HG02852 (cell line): ENCODE measurements around the gene CPEB3.
"Not testable (repeated sequence)": the region's sequence is repeated elsewhere in the genome, so short reads cannot be mapped to it uniquely, and the experiment has no call there.

Source experiments
- ATAC-seq: cut with Tn5 transposase; IDR thresholded peaks from one replicate; pipeline ENCODE4 v1.9.1; 2021; ENCODE audit warnings: mild to moderate bottlenecking, moderate library complexity; ENCODE audit not compliant: unreplicated experiment

Gene CPEB3

DNA sequence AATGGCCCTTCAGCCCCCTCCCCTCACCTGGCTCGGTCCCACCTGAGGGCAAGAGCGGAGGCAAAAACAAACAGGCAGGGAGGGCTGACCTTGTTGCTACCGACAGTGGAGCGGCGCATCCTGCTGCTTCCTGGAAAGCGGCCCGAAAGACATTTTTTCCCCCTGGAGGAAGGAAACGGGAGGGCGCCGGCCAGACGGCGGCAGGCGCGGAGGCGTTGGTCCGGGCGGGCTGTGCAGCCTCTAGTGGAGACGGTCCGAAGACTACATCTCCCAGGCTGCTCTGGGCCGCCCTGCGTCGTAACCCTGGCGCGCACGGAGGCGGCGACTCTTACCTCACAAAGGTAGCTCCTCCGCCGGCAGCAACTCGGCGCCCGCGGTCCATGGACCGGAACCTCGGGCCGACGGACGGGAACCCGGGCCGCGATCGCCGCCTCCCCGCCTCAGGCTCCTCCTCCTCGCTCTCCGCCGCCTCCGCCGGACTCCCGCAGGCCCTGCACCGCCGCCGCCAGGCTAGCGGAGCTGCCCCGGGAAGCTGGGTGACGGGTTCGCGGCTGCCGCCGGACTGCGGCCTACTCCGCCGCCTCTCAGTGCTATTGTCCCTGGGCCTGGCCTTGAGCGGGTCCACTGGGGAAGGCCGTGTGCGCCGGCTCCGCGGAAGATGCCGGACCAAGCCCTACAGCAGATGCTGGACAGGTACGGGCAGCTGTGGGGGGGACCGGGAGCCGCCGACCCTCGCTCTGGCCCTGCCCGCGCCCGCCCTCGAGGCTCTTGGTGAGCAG lies at the start of gene CPEB3, which contains the start of gene MARCHF5:
Gene CPEB3, minus strand, starts transcription at position 242 of the 779 bp plus-strand sequence. CDS start 50,728 bp downstream, outside the sequence.
Gene MARCHF5, plus strand, starts transcription at position 331 of the 779 bp plus-strand sequence. Its CDS starts 328 bp downstream, at position 659.
- peak; percentile 98 for ATAC-seq

DNA sequence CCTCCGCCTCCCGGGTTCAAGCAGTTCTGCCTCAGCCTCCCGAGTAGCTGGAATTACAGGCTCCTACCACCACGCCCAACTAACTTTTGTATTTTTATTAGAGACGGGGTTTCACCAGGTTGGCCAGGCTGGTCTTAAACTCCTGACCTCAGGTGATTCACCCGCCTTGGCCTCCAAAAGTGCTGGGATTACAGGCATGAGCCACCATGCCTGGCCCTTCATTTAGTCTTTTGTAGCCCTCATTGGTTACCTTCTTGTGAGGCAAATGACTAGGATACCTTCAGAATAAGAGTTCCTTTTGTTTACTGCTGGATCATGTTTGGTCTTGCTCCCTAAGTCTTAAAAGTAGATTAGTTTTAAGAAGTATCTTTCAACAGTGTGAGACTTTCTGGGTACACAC lies 39.0 kb upstream of the CPEB3 start:
- not testable (repeated sequence) for ATAC-seq

DNA sequence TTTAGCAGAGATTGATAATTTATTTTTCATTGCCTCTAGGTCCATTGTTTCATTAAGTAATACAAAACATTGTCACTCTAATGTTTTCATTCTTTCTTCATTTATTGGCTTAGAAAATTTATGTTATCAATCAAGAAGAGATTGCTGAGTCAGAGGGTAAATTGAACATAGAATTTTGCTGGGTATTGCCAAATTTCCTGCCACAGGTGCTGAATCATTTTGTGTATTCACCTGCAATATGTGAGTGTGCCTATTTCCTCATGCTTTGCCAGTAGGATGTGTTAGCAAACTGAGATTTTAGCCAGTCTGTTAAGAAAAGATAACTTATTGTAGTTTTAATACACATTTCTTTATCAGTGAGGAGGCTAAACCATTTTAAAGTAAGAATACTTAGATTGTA lies 38.1 kb upstream of the CPEB3 start:
- ATAC-seq: no peak

DNA sequence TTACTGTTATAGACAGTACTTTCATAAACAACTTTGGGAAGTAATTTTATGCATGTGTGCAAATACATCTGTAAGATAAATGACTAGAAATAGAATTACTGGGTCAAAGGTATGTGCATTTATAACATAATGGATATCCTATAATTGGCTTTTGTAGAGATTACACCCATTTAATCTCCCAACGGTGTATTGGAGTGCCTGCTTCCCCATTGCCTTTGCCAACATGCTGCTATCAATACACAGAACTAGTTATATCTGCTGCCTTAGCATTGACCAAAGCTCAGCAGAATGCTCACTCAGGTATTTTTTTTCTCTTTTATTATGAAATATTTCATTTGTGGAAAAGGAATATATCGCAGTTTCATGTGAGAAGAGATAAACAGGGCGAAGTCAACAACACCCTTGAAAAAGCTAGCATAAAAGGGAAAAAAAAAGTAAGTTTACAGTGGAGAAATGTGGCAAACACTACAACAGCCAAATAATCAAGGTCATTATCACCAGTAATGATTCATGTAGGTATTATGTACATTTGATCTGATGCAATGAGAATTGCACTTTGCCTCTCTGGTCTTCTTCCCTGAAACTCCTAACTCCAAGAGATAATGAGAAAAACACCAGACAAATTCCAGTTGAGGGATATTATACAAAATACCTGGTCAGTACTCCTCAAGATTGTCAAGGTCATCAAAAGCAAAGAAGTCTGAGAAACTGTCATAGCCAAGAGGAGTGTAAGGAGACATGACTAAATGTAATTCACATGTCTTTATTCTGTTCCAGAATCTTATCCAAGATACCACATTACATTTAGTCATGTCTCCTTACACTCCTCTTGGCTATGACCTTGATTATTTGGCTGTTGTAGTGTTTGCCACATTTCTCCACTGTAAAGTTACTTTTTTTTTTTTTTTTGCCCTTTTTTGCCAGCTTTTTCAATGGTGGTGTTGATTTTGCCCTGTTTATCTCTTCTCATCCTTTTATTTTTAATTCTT lies 36.9 kb upstream of the CPEB3 start:
- ATAC-seq: no peak

DNA sequence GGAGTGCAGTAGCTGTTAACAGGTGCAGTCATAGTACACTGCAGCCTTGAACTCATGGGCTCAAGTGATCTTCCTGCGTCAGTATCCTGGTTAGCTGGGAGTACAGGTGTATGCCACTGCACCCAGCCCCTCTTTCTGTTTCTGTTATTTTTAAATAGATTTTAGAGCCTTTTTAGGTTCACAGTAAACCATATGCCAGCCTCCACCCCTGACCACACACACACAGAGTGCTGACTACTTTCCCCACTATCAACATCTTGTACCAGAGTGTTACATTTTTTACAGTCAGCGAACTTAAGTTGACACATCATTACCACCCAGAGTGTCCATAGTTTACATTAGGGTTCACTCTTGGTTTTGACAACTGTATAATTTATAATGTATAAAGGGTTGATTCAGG lies 32.2 kb upstream of the CPEB3 start:
- no peak for ATAC-seq

DNA sequence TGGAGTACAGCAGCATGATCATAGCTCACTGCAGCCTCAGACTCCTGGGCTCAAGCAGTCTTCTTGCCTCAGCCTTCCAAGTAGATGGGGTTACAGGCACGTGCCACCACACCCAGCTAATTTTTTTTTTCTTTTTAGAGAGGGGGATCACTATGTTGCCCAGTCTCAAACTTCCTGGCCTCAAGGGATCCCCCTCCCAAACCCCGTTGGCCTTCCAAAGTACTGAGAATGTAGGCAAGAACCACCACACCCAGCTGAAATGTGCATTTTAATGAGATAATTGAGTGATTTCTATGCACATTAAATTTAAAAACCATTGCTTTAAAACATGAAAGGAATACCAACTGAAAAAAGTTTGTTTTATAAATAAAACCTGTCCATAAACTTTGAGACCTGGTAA lies 25.7 kb upstream of the CPEB3 start:
- no peak for ATAC-seq

DNA sequence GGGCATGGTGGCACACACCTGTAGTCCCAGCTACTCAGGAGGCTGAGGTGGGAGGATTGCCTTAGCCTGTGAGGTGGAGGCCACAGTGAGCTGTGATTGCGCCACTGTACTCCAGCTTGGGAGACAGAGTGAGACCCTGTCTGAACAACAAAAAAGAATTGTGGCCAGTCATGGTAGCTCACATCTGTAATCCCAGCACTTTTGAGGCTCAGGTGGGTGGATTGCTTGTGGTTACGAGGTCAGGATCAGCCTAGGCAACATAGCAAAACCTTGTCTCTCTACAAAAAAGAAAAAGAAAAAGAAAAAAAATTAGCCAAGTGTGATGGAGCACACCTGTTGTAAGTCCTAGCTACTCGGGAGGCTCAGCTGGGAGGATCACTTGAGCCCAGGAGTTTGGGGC lies 22.9 kb upstream of the CPEB3 start:
- ATAC-seq: no peak

DNA sequence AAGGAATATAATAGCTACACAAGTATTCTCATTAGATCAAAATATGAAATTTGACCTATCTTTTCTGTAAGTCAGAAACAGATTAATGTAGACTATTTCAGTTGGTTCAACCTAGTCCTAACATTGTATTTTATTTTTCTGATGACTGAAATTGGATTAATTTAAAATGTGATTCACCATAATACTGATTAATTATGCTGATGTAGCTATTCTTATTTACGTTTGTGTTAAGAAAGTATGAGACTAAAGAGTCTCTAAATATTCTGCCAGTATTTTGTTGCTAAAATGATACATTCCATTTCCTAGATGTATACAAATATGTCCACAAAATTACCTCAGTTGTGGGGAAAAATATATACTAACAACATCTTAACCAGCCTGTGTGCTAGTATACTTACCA lies 18.4 kb upstream of the CPEB3 start:
- ATAC-seq: no peak

DNA sequence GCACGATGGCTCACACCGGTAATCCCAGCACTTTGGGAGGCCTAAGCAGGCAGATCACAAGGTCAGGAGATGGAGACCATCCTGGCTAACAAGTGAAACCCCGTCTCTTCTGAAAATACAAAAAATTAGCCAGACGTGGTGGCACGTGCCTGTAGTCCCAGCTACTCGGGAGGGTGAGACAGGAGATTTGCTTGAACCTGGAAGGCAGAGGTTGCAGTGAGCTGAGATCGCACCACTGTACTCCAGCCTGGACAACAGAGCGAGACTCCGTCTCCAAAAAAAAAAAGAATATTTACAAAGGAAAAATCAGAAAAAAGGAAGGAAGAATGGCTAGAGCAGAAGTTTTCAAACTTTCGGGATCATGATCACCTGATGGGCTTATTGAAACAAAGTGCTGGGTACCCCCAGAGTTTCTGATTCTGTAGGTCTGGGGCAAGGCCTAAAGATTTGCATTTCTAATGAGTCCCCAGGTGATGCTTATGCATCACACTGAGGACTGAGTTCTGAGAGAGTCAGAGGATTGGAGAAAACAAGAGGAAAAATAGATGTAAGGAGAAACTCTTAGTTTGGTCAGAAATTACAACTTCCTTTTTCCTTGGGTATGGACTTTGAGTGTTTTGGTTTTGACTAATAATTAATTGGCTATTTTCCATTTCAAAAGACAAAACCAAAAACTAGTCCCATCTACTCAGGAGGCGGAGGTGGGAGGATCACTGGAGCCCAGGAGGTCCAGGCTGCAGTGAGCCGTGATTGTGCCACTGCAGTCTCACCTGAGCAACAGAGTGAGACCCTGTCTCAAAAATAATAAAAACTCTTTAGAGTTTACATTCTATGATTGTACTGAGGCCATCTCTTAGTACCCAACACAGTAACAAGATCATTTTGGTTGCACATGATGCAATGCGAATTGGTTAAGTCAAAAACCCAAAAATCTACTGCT lies 14.5 kb upstream of the CPEB3 start:
- no peak for ATAC-seq

DNA sequence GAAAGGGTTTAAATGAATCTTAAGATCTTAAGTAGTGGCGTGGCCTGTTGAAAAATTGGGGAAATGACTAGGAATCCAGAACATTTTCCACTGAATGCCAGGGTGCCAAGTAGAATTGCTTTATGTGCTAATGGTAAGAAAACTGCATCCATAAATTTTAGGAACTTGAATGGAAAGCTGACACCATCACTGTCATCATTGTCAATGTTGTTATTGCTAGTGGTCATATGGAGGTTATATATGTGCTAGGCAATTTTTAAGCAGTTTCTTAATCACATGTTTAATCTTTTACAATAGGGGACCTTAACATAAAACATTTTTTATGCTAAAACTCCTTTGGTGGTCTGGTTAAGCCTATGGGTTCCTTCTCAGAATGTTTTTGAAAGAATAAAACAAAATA lies 13.2 kb upstream of the CPEB3 start:
- ATAC-seq: no peak

DNA sequence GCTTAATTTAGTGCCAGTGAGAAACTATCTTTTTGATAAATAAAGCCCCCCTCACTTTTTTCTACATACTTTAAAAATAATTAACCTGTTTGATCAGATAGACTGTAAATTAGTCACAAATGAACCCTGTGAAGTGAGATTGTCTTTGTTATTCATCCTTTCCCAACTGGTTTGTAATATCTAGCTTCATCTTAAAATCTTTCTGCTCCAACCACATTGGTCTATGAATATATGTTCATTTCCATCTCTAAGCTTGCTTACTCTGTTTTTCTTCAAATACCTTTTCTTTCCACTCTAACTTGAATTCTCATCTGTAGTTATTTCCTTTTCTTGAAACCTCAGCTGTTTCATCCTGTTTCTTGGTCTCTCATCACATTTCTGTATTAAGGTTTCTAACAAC lies 12.2 kb upstream of the CPEB3 start:
- ATAC-seq: no peak

DNA sequence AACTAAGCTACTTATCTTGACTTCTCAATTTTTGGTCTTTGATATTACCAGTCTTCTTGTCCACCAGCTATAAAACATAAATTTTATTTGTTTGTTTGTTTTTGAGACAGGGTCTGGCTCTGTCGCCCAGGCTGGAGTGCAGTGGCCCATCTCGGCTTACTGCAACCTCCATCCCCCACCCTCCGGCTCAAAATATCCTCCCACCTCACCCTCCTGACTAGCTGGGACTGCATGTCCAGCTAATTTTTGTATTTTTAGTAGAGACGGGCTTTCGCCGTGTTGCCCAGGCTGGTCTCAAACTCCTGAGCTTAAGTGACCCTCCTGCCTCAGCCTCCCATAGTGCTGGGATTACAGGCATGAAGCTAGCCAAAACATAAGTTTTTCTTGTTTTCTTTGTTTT lies 7.6 kb upstream of the CPEB3 start:
- no peak for ATAC-seq

DNA sequence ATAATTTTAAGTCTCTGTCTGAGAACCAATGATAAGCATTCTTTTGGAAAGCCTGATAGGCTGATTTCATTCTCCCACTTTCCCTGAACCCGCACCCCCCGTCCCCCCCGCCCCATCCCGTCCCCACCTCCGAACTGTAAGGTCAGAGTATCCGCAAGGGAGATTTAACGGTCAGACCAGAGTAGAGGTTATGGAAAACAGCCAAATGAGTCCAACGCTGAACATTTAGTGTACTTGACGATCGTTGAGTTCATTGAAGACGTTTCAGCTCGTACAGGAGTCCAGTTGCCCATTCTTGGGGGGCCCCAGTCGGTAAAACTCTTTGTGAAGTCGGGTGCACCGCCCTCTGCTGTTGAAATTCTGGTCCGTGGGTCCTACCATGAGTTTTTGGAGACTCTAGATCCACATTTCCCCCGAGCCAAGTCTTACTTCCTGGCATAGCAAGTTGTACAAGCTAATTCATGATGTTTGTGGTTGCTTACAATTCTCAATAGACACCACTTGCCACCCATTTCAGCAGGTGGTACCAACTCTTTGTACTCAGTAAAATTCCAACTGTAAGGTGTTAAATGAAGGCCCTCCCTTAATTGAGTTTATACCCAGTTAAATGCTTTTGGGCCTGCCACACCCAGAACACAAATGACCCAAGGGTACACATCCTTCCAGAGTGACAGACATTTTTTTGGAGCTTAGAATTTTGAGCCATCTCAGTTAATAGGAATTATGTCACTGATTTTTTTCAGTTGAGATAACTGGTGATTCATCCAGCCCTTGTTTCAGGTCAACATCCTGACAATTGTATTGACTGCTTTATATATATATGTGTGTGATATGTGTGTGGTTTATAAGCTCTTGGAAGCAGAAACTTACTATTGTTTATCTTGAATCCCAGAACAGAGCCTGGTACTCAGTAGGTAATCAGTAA lies 1.3 kb upstream of the CPEB3 start:
- no peak for ATAC-seq

DNA sequence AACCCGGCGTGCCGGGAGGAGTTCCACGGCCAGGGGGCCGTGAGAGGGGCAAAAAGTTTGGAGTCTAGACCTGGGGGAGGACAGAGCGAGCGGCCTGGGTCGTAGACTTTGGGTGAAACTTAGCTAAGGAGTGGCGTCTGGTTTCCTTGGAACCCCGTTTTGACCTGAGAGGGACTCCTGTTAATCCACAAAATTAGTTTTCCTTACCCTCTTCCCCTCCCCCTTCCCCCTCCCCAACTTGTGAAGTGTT lies 663 bp upstream of the CPEB3 start:
- peak; percentile 17 for ATAC-seq

DNA sequence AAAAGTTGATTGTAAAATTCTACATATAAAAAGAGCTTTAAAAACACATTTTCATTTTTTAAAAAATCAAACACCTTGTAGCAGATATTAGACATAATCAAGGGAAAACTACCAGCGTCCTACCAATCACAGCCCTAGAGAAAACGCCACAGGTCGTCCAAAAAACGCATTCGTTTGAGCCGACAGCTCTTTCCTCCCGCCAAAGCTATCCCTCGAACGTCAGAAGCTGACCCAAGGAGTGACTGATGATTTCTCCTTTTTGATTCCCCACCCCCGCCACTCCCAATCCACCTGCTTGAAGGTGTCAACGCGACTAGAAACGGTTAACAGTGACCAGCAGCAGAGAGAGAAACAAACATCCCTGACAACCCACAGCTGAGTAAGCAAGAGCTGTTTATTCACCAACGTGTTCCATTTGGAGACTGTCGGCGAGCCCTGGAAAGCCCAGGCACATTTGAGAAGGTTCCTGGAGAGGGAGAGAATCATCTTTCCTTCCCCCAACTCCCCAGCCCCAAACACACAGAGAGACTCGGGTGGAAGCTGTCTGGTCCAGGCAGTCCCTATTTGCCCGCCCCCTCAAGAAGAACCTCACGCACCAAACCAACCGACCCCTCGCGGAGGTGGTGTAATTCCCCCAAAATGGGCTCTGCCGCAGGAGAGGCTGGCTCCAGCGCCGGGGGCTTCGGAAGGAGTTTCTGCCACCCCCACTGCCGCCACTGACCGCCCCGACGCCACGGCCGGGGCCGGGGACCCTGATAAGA lies 622 bp downstream of the CPEB3 start:
- peak; percentile 11 for ATAC-seq

DNA sequence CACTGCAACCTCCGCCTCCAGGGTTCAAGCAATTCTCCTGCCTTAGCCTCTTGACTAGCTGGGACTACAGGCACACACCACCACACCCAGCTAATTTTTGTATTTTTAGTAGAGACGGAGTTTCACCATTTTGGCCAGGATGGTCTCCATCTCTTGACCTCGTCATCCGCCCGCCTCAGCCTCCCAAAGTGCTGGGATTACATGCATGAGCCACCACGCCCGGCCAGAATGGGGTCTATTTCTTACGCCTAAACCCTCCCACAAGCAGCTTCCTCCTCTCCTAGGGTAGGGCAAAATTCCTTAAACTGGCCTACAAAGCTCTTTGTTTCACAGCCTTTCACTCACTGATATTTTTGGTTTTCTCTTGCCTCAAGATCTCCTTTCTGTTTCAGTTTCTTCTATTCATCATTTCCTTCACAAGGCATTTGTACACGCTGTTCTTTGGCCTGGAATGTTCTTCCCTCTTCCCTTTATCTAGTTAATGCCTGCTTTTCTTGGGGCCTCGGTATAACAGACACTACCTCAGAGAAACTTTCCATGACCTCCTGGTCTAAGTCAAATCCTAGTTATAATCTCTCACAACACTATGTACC lies 6.7 kb downstream of the CPEB3 start:
- no peak for ATAC-seq

DNA sequence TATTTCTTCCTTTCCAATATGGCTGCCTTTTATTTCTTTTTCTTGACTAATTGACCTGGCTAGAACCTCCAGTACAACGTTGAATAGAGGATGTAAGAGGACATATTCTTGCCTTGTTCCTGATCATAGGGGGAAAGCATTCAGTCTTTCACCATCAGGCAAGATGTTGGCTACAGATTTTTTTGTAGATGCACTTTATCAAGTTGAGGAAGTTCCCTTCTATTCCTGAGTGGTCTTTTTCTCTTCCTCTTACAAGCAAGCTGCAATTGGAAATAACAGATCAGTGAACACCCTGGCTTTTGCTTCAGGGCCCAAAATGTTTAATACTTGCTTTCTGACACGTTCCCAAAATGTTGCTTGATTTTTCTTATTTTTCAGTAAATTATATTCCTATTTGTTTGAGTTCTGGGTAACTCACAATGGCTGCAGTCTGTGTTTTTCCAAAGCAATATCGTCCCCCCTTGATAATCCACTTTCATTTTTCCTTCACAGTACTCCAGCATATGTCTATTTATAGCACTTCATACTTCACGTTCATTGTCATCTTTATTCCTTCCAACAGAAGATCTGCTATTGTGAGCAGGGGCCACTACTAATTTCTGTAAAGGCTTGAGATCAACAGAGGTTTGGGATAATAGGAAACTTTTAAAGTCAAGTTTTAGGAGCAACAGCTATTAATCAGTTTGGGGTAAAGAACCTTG lies 11.7 kb downstream of the CPEB3 start:
- no peak for ATAC-seq

DNA sequence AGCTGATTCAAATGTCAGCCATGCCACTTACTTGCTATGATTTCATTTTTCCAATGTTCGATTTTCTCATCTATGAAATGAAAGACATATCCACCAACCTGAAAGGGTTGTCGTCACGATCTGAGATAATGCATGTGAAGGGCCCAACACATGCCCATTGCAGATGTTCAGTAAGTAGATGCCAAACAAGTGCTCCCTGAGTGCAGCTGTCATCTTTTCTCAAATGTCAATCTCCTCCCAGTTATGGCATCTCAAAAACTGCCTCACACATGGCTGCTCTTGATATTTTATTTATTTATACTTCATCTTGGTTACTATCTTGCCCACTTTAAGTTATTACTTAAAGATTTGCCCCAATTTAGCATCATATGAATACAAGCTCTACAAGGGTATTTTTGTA lies 16.8 kb downstream of the CPEB3 start:
- ATAC-seq: no peak
